B cell (primary cell): Measurements from ENCODE around the gene AKT1. TPM values are rescaled to one million over a fixed set of nuclear protein-coding genes. Genes with fewer than 3 reads are reported as not detected.

Experiments
- ATAC-seq: fragments of 200-7000 bp; cut with Tn5 transposase; one replicate; pipeline ENCODE4 v1.10.0; 2021; ENCODE audit warnings: low read depth, mild to moderate bottlenecking, moderate number of reproducible peaks, moderate library complexity
- CTCF ChIA-PET: fragments of 350-600 bp; sonication (Branson Sonifier 250); formaldehyde crosslinking; loops from one replicate; lab custom pipeline; 2021; ENCODE audit warnings: antibody characterized with exemption, inconsistent platforms; lab: Charles Lee
- POLR2A ChIA-PET: fragments of 350-600 bp; sonication (Branson Sonifier 250); formaldehyde crosslinking; loops from one replicate; lab custom pipeline; 2021; ENCODE audit warnings: antibody characterized with exemption; lab: Charles Lee
- DNase-seq: peaks from one replicate; pipeline ENCODE4 v3.0.0; 2013
- H2AFZ ChIP-seq: 2 replicates; pipeline ENCODE4 v1.6.1; 2012; ENCODE audit warnings: mild to moderate bottlenecking, low read depth, low read length; ENCODE audit not compliant: insufficient read depth, poor library complexity, severe bottlenecking
- H3K27ac ChIP-seq, 2 donors: 1 replicate in 1 of 2; 2 replicates in 1 of 2; pipeline ENCODE4 v1.5.1; 2012 to 2013; ENCODE audit warnings: low read length in 2 of 2, mild to moderate bottlenecking in 2 of 2, moderate library complexity in 1 of 2
- H3K27me3 ChIP-seq, 4 experiments: fragments of 200-600 bp in 1 of 4; sonication (generic) in 1 of 4; replicated peaks in 1 of 4; 1 replicate in 2 of 4; 2 replicates in 2 of 4; pipeline versions ENCODE4 v1.6.1 to v1.7.0; 2013 to 2016; ENCODE audit warnings: low read length in 3 of 4, mild to moderate bottlenecking in 2 of 4, mixed read lengths in 1 of 4, moderate library complexity in 1 of 4; ENCODE audit not compliant: insufficient read depth in 4 of 4, control insufficient read depth in 3 of 4; ENCODE audit errors: control extremely low read depth in 1 of 4
- H3K36me3 ChIP-seq, 2 experiments: replicated peaks in 1 of 2; 1 replicate in 1 of 2; 2 replicates in 1 of 2; pipeline versions ENCODE4 v1.6.1 to v1.7.1; 2013; ENCODE audit warnings: low read length in 1 of 2; ENCODE audit not compliant: insufficient read depth in 2 of 2, control insufficient read depth in 1 of 2; ENCODE audit errors: control extremely low read depth in 1 of 2, extremely low read depth in 1 of 2
- H3K4me1 ChIP-seq, 2 donors: fragments of 200-600 bp in 1 of 2; sonication (generic) in 1 of 2; 1 replicate in 1 of 2; 2 replicates in 1 of 2; pipeline versions ENCODE4 v1.5.1 to v1.6.1; 2013 to 2017; ENCODE audit warnings: low read length in 2 of 2; ENCODE audit not compliant: control insufficient read depth in 2 of 2, insufficient read depth in 2 of 2
- H3K4me2 ChIP-seq: replicated peaks from 2 replicates; pipeline ENCODE3; 2012; ENCODE audit warnings: mild to moderate bottlenecking, low read depth, low read length; ENCODE audit not compliant: poor library complexity, severe bottlenecking
- H3K4me3 ChIP-seq, 5 experiments: fragments of 200-600 bp in 1 of 5; sonication (generic) in 1 of 5; 1 replicate in 3 of 5; 2 replicates in 2 of 5; pipeline versions ENCODE4 v1.5.1 to v1.7.0; 2011 to 2016; ENCODE audit warnings: low read length in 4 of 5, mild to moderate bottlenecking in 4 of 5, low read depth in 2 of 5, control low read depth in 1 of 5, moderate library complexity in 1 of 5; ENCODE audit not compliant: insufficient read depth in 1 of 5; ENCODE audit errors: control extremely low read depth in 1 of 5, extremely low read depth in 1 of 5
- H3K79me2 ChIP-seq: fragments of 200-600 bp; sonication (generic); one replicate; pipeline ENCODE4 v1.6.0; 2016; ENCODE audit warnings: low read length; ENCODE audit not compliant: control insufficient read depth, insufficient read depth
- H3K9ac ChIP-seq: fragments of 200-600 bp; sonication (generic); 2 replicates; pipeline ENCODE4 v1.6.1; 2017; ENCODE audit warnings: mild to moderate bottlenecking, low read length, moderate library complexity
- H3K9me3 ChIP-seq, 3 donors: one replicate each; pipeline versions ENCODE4 v1.6.1 to v1.7.1; 2013; ENCODE audit warnings: low read length in 2 of 3; ENCODE audit not compliant: control insufficient read depth in 2 of 3, insufficient read depth in 1 of 3; ENCODE audit errors: control extremely low read depth in 1 of 3
- H4K20me1 ChIP-seq: 2 replicates; pipeline ENCODE4 v1.6.0; 2012; ENCODE audit warnings: mild to moderate bottlenecking, low read length; ENCODE audit not compliant: insufficient read depth, control insufficient read depth, poor library complexity, severe bottlenecking
- H3K27ac Mint-ChIP-seq: one replicate; pipeline ENCODE4 v1.8.0; 2021; ENCODE audit warnings: mixed read lengths
- H3K27me3 Mint-ChIP-seq: one replicate; pipeline ENCODE4 v1.8.0; 2021; ENCODE audit warnings: mixed read lengths
- H3K4me1 Mint-ChIP-seq: one replicate; pipeline ENCODE4 v1.8.0; 2021; ENCODE audit warnings: mixed read lengths
- H3K4me3 Mint-ChIP-seq: one replicate; pipeline ENCODE4 v1.8.0; 2021; ENCODE audit warnings: mixed read lengths
- H3K9me3 Mint-ChIP-seq: one replicate; pipeline ENCODE4 v1.8.0; 2022; ENCODE audit warnings: mixed read lengths; ENCODE audit not compliant: insufficient read depth
- CTCF ChIP-seq: fragments of 200-600 bp; IDR thresholded peaks from one replicate; pipeline ENCODE4 v1.8.0; 2022; ENCODE audit warnings: antibody characterized with exemption, mild to moderate bottlenecking
- EZH2 ChIP-seq: IDR thresholded peaks from 2 replicates; pipeline ENCODE4 v1.6.1; 2012; ENCODE audit warnings: borderline replicate concordance, low read depth, mild to moderate bottlenecking, moderate library complexity, low read length; ENCODE audit not compliant: insufficient read depth, poor library complexity, severe bottlenecking
- WGBS: methylation state at CpG from one replicate; pipeline ENCODE4 v1.1.5; 2013; ENCODE audit warnings: missing lambda C conversion rate; ENCODE audit not compliant: insufficient coverage; 5-methylcytosine and 5-hydroxymethylcytosine counted together
- intact Hi-C: fragments of 100-400 bp; cut with micrococcal nuclease; formaldehyde crosslinking; loops from one replicate; pipeline ENCODE4 v1.10.0; 2022
- polyA plus RNA-seq: library from polyadenylated mRNA; depleted of rRNA; stranded (reverse); fragments of >200 nt; gene quantifications from 2 replicates; pipeline ENCODE4 v1.2.3, GENCODE V29; 2012
- total RNA-seq, 2 donors: library from RNA; stranded (reverse); fragments of 120-200 nt in 1 of 2; gene quantifications; 1 replicate in 1 of 2; 2 replicates in 1 of 2; pipeline versions ENCODE4 v1.2.3 to v1.2.4, GENCODE V29; 2013 to 2022

The AKT1 gene
- total and polyA plus RNA-seq, 2 donors (not counting 1 experiment from before 2014, with no cell fraction given): 71.1 to 90.1 TPM

- H3K79me2 ChIP-seq: peaks cover 5% of the 10 kb centered on the region
- no peak overlapping the region for H3K4me3 ChIP-seq
- H3K4me1 Mint-ChIP-seq: no peaks in the 10 kb centered on the region
- no peak overlapping the region for H3K4me2 ChIP-seq
- H3K36me3 ChIP-seq: peaks cover 0 to 10% of the 10 kb centered on the region in 2 experiments
- WGBS: 93% methylated on average over 12 of the region's 16 CpGs
- TF ChIP-seq CTCF (no peak), EZH2 (no peak)
- H3K27ac Mint-ChIP-seq: no peak overlapping the region
- ATAC-seq (no peak), DNase-seq (no peak)
- no peak overlapping the region for H3K27ac ChIP-seq
- intact Hi-C loops: no loop called here
- ChIA-PET CTCF (interaction anchor here (0.7 to 1.1 kb wide), 2 partner anchors 9 to 11 kb away, joined by 3 read pairs; no protein-coding TSS in a partner anchor), POLR2A (no interaction called here)
- no peaks in the 10 kb centered on the region for H3K4me1 ChIP-seq
- no peak overlapping the region for H2AFZ ChIP-seq
- H3K9me3 Mint-ChIP-seq: no peaks in the 10 kb centered on the region
- H4K20me1 ChIP-seq: peaks cover 38% of the 10 kb centered on the region
- no peak overlapping the region for H3K9ac ChIP-seq
- no peak overlapping the region for H3K4me3 Mint-ChIP-seq
- no peaks in the 10 kb centered on the region for H3K27me3 ChIP-seq
- peaks cover 0 to 7% (median 0%) of the 10 kb centered on the region in 3 donors for H3K9me3 ChIP-seq
- no peaks in the 10 kb centered on the region for H3K27me3 Mint-ChIP-seq
Observed at GRCh38 chr14:104776961-104777807, 18.4 kb downstream of the AKT1 start.

- Mint-ChIP-seq H3K27me3 (no peaks in the 10 kb centered on the region), H3K27ac (no peak overlapping the region), H3K4me3 (no peak overlapping the region), H3K9me3 (no peaks in the 10 kb centered on the region), H3K4me1 (no peaks in the 10 kb centered on the region)
- CTCF ChIA-PET: interaction anchor here (1.1 kb wide), 1 partner anchor 10 kb away, joined by 3 read pairs; no protein-coding TSS in a partner anchor
- H3K9me3 ChIP-seq: peaks cover 0 to 11% (median 0%) of the 10 kb centered on the region in 3 donors
- DNase-seq: no peak
- POLR2A ChIA-PET: no interaction called here
- peaks cover 0 to 16% of the 10 kb centered on the region in 2 experiments for H3K36me3 ChIP-seq
- no peak overlapping the region for H3K4me3 ChIP-seq
- H3K4me2 ChIP-seq: no peak overlapping the region
- H3K79me2 ChIP-seq: peaks cover 3% of the 10 kb centered on the region
- TF ChIP-seq CTCF: no peak
- TF ChIP-seq EZH2: no peak
- WGBS: 96% methylated on average over 15 of the region's 15 CpGs
- no peaks in the 10 kb centered on the region for H3K27me3 ChIP-seq
- H3K4me1 ChIP-seq: no peaks in the 10 kb centered on the region
- H3K9ac ChIP-seq: no peak overlapping the region
- no peak overlapping the region for H3K27ac ChIP-seq
- intact Hi-C loops: no loop called here
- H2AFZ ChIP-seq: no peak overlapping the region
- ATAC-seq: no peak
- H4K20me1 ChIP-seq: peaks cover 31% of the 10 kb centered on the region
Observed at GRCh38 chr14:104776481-104776880, 19.1 kb downstream of the AKT1 start.
